ENCODE measurements around the gene PCDHA6. TPM values are rescaled to one million over a fixed set of nuclear protein-coding genes. Genes with fewer than 3 reads are reported as not detected.
A peak's percentile ranks its signal among the peaks of the same experiment; 100 is the strongest.
"Not testable (repeated sequence)": the region's sequence is repeated elsewhere in the genome, so short reads cannot be mapped to it uniquely, and the experiment has no call there.

PCDHA6 gene
- total RNA-seq, 1 donor, result 1.1 TPM

GRCh38 chr5:140828362-140828737, 590 bp downstream of the PCDHA6 start:
- no peak for TF ChIP-seq CTCF (IDR thresholded peaks at IDR 0.05; ENCODE audit: extremely low read depth, low read depth, low read length)
- H3K4me2 ChIP-seq (ENCODE audit: insufficient read depth, low read length), result no peak overlapping the region
- no peak for DNase-seq (ENCODE audit: insufficient read length, low spot score, missing footprints)
- H4K20me1 ChIP-seq (ENCODE audit: insufficient read depth, low read length), result no peaks in the 10 kb centered on the region
- no peaks in the 10 kb centered on the region for H3K4me1 ChIP-seq (ENCODE audit: insufficient read depth, low read length)
- H3K36me3 ChIP-seq (ENCODE audit: insufficient read depth, low read length), result no peaks in the 10 kb centered on the region
- peak overlapping the region; percentile 41 for H3K4me3 ChIP-seq (ENCODE audit: insufficient read depth, low read length)
- H2AFZ ChIP-seq (ENCODE audit: low read length), result no peak overlapping the region
- no peaks in the 10 kb centered on the region for H3K27me3 ChIP-seq (ENCODE audit: insufficient read depth, low read length)
- H3K9me3 ChIP-seq (ENCODE audit: low read depth, low read length), result no peaks in the 10 kb centered on the region
- no peak overlapping the region for H3K27ac ChIP-seq (ENCODE audit: low read depth, low read length)
- no peaks in the 10 kb centered on the region for H3K79me2 ChIP-seq (ENCODE audit: insufficient read depth, low read length)

- H4K20me1 ChIP-seq (ENCODE audit: insufficient read depth, low read length); H3K27me3 ChIP-seq (ENCODE audit: insufficient read depth, low read length); H2AFZ ChIP-seq (ENCODE audit: low read length); H3K9me3 ChIP-seq (ENCODE audit: low read depth, low read length); H3K27ac ChIP-seq (ENCODE audit: low read depth, low read length); H3K4me3 ChIP-seq (ENCODE audit: insufficient read depth, low read length); H3K36me3 ChIP-seq (ENCODE audit: insufficient read depth, low read length); H3K4me2 ChIP-seq (ENCODE audit: insufficient read depth, low read length); H3K4me1 ChIP-seq (ENCODE audit: insufficient read depth, low read length); H3K79me2 ChIP-seq (ENCODE audit: insufficient read depth, low read length); DNase-seq (ENCODE audit: insufficient read length, low spot score, missing footprints): not testable (repeated sequence)
These were observed 2.0 kb downstream of the PCDHA6 start for GRCh38 chr5:140829511-140830501.

GRCh38 chr5:140833993-140834392, 6.2 kb downstream of the PCDHA6 start, which contains the start of gene PCDHA7:
TSS of gene PCDHA7 (plus strand) at chr5:140834269. CDS start at chr5:140834384, 115 bp downstream.
- Histone ChIP-seq H3K27me3 (ENCODE audit: insufficient read depth, low read length) (no peaks in the 10 kb centered on the region), H3K4me1 (ENCODE audit: insufficient read depth, low read length) (no peaks in the 10 kb centered on the region), H4K20me1 (ENCODE audit: insufficient read depth, low read length) (no peaks in the 10 kb centered on the region), H3K79me2 (ENCODE audit: insufficient read depth, low read length) (no peaks in the 10 kb centered on the region), H3K4me3 (ENCODE audit: insufficient read depth, low read length) (peak within 1 kb of the TSS; percentile 46), H2AFZ (ENCODE audit: low read length) (no peak within 1 kb of the TSS), H3K27ac (ENCODE audit: low read depth, low read length) (no peak within 1 kb of the TSS), H3K36me3 (ENCODE audit: insufficient read depth, low read length) (no peaks in the 10 kb centered on the region), H3K4me2 (ENCODE audit: insufficient read depth, low read length) (peak within 1 kb of the TSS; percentile 43), H3K9me3 (ENCODE audit: low read depth, low read length) (peaks cover 2% of the 10 kb centered on the region)
- DNase-seq (ENCODE audit: insufficient read length, low spot score, missing footprints), result no peak
- TF ChIP-seq CTCF (IDR thresholded peaks at IDR 0.05; ENCODE audit: extremely low read depth, low read depth, low read length), result peak; percentile 19

GRCh38 chr5:140834439-140835008, 6.8 kb downstream of the PCDHA6 start:
- DNase-seq (ENCODE audit: insufficient read length, low spot score, missing footprints); H3K79me2 ChIP-seq (ENCODE audit: insufficient read depth, low read length); H3K36me3 ChIP-seq (ENCODE audit: insufficient read depth, low read length); H3K27me3 ChIP-seq (ENCODE audit: insufficient read depth, low read length); H3K4me2 ChIP-seq (ENCODE audit: insufficient read depth, low read length); H3K27ac ChIP-seq (ENCODE audit: low read depth, low read length); H2AFZ ChIP-seq (ENCODE audit: low read length); H3K9me3 ChIP-seq (ENCODE audit: low read depth, low read length); H4K20me1 ChIP-seq (ENCODE audit: insufficient read depth, low read length); H3K4me1 ChIP-seq (ENCODE audit: insufficient read depth, low read length): not testable (repeated sequence)
- H3K4me3 ChIP-seq (ENCODE audit: insufficient read depth, low read length), result peak overlapping the region; percentile 46
